HTR-8/SVneo (cell line): ENCODE data around the gene PPP4R1.

Source experiments
- DNase-seq: peaks from one replicate; pipeline ENCODE4 v3.0.0; 2011; ENCODE audit warnings: low spot score, mixed read lengths; ENCODE audit not compliant: insufficient read length
- FAIRE-seq: peaks from 2 replicates; lab custom pipeline; 2011; peaks lifted over from hg19 to GRCh38; lab: Jason Lieb, UNC

PPP4R1 gene

DNA sequence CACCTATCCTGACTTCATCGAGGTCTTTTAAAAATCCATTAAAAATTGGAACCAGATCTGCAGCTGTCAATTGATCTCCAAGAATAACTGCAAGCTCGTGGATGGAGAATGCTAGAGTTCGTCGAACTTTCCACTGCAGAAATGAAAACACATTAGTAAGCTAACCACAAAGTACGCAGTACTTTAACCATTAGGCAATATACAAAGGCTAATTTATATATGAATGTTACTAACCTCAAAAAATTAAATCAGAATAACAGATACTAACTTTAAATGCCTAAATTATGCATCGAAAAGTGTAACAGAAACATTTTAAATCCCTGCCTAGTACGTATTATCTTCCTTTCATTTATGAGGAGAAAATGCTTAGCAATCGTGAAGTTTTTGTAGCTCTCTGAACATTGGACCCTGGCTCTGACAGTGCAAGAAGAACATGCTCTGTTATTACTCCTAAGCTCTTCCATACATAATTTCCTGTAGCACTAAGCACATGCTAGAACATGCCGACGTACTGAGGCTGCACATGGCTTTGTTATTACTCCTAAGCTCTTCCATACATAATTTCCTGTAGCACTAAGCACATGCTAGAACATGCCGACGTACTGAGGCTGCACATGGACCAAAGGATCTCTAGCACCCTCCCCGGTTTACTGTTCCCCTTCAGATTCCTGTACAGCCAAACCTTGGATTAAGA is 57.0 kb downstream of the PPP4R1 start:
- FAIRE-seq, result no peak
- DNase-seq, result no peak

DNA sequence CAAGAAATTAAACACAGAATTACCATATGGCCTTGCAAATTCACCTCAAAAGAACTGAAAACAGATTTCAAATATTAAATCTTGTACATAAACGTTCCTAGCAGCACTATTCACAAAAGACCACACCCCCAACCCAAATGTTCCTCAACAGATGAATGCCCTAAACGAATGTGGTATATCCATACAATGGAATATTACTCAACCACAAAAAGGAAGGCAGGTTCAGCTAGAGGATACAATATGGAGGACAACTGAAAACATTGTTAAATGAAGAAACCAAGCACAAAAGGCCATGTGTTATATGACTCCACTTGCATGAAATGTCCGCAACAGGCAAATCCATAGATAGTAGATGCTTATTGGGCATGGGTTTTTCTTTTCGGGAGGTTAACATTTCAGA is 61.7 kb downstream of the PPP4R1 start:
- DNase-seq (no peak), FAIRE-seq (no peak)

DNA sequence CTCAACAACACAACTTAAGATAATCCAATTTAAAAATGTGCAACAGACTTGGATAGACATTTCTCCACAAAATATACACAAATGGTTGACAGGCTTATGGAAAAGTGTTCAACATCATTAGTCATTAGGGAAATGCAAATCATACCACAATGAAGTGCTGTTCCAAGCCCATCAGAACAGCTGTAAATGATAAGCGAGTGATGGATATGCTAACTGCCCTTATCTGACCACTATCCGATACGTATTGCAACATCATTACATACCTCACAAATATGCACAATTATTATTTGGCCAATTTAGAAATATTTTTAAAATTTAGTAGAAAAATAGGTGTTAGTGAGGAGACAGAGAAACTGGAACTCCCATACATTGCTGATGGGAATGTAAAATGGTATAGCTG is 62.2 kb downstream of the PPP4R1 start:
- DNase-seq (no peak), FAIRE-seq (no peak)

DNA sequence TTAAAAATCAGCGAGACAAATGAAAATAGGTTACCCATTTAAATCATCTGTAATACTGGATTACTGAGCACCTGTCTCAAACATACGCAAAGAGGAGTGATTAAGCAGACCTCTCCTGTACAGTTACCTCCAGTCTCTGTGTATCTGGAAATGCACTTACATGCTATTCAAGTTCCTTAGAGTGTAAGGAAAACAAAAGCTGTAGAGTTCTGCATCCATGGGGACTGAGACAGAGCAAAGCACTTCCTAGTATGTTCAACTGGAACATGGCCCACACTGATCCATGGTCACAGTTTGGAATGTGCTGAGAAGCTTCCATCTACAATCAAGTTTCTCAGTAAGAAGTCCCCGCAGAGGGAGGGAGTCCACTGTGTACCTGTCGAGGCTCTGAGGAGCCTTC is 63.9 kb downstream of the PPP4R1 start:
- DNase-seq (no peak), FAIRE-seq (no peak)

DNA sequence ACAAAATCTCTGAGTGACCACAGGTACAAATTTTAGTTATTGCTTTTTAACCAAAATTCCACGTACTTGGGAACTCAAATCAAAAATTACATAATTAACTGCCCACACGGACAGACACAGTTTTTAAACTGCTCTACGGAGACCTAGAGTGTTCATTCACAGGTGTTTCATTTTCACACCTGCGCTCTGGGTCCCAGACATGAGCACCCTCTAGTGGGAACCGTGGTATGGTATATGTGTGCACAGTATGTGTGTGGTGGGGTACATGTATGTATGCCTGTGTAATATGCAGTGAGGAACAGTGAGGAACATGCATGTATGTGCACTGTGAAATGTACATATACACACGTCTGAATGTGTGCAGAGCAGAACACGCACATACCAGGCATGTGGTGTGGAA is 65.0 kb downstream of the PPP4R1 start:
- FAIRE-seq (peak; percentile 58), DNase-seq (no peak)

DNA sequence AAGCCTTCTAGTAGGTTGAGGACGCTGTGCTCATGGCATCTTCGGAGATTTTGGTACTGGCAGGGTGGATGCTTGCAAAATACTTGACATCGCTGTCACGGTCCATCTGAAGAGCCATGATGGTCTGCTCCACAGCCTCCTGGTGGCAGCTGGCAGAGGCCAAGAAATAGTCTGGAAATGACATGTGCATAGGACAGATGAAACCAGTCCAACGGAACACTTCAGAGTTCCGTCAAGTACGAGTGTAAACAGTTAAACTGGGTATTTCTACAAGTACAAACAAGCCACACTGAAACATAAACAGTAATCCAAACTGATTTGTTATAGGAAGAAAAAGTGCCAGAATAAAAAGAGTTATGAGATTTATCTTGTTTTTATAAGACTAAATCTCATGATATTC is 66.6 kb downstream of the PPP4R1 start:
- DNase-seq, result no peak
- FAIRE-seq, result no peak

DNA sequence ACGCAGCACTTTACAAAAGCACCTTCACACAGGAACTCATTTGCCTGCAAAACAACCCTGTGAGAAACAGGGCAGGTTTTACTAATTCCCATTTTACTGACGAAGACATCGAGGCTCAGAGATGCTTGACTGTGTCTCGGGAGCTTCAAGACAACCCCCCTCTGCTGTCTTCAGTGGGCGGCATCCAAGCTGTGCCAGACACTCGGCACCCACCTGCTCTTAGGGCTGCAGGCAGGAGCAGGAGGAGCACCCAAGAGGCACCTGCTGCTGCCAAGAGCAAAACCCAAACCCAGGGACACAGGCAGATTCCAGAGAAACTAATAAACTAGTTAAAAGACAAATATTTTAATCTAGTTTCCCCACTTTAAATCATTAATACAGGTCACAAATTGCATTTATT is 67.9 kb downstream of the PPP4R1 start:
- no peak for FAIRE-seq

DNA sequence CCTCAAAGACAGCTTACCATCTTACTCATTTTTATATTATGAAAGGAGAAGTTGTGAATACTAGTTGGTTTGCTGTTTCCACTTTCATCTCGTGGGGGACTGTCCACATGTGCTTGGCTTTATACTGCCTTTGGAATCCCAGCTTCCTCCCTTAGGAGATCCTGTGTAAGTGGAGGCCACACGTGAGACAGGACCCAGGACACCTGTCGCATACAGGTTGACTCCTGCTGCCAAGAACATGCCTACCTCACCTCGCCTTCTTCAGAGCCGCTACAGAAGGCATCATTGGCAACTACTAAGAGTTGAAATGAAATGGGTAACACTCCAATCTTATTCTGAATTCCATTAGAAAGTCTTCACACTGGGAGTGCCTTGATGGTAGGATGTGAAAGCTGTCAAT is 69.3 kb downstream of the PPP4R1 start:
- DNase-seq, result no peak

More for the DNA sequence above, 67.9 kb downstream of the PPP4R1 start:
- no peak for DNase-seq

DNA sequence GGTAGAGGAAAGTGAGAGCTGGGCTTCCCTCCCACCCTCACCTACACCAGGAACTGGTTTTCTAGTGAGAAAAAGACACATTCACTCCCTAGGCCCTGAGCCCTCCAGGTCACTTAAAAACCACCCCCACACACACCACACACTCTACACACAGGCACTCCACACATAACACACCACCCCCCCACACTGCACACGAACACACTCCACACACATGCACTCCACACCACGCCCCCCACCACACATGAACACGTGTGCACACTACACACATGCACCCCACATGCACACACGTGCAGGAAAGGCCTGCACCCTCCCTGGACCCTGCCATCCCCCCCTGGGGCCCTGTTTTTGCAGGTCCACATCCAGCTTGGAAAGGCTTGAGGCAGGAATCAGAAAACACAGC is 71.4 kb downstream of the PPP4R1 start:
- DNase-seq (no peak), FAIRE-seq (peak; percentile 40)

More for the DNA sequence above, 69.3 kb downstream of the PPP4R1 start:
- no peak for FAIRE-seq

DNA sequence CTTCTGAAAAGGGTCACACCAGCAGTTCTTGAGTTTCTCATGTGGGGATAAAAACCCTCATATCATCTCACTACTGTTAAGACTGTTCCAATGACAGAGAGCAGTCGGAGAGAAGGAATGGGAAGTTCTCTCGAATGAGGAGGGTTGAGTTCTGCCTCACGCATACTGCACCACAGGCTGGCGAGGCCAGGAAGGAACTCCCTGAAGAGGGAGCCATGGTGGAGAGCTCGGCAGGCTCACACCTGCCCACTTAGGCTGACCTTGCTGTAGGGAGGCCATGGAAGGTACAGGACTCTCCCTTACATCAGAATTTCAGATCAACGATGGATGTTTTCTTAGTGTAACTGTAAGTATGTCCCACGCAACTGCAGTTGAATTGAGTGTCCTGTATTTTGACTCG is 74.4 kb downstream of the PPP4R1 start:
- FAIRE-seq (no peak), DNase-seq (no peak)

DNA sequence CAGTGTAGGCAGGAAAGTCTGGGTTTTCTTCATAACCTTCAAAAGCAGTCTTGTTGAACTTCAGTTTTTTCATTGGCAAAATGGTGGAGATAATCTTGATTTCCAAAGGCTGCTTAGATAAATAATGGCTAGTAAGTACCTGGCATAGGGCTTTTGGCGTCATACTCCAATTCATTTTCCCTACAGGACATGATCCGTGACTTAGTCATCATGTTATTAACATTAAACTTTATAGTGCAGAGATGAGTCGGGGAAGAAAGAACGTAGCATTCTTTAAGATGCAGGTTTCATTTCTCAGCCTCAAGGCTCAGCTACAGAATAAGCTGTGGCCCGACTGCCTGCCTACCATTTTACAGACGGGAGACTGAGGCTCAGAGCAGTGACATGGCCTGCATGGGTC is 75.1 kb downstream of the PPP4R1 start:
- FAIRE-seq (no peak), DNase-seq (peak; percentile 45)

DNA sequence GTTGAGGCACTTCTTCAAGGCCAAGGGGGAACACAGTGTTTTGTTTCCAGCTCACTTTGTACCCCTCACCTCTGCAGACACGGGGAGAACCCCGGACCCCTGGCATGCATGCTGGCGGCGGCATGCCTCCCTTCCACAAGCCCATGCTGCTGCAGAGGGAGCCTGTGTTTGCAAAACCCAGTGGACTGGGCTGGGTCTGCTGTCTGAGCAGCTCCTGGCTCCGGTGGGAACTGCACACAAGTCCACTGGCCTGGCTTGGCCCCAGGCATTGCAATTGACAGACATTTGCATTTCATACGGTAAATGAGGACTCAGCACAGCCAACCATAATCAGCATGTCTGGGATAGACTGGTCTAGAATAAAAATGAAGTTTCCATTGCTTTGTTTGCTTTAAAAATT is 76.7 kb downstream of the PPP4R1 start:
- DNase-seq, result no peak
- no peak for FAIRE-seq

DNA sequence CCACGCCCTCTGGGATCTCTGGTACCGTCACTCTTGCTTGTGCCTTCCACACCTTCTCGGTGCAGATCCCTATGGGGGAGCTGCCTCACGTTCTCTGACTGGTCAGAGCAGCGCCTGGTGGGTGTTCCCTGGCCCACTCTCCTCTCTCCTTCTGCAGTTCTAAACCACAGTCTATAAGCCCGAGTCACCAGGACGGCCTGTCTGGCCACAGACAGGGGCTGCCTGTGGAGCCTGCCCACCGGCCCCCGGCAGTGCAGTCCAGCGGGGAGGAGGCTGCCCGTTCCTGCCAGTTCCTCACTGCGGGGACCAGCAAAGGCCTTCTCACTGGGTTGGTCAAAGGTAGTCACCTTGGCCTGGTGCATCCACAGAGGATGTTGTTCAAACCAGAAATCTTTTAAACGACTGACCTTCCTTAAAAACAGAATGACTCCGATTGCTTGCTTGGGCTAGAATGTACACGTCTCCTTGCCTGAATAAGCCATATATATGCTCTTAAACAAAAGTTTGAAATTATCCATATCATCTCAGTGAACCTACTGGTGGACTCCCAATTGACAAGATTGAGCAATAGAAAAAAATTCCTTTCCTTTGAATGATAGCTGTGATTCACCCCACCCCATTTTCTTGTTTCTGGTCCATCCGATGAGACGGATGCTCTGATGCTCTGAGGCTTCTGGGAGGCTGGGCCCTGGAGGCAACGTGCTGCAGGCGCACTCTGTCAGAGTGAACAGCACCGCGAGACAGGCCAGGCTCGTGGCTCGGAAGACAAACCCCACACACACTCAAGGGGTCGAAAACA is 77.8 kb downstream of the PPP4R1 start:
- DNase-seq (no peak), FAIRE-seq (peak; percentile 42)

DNA sequence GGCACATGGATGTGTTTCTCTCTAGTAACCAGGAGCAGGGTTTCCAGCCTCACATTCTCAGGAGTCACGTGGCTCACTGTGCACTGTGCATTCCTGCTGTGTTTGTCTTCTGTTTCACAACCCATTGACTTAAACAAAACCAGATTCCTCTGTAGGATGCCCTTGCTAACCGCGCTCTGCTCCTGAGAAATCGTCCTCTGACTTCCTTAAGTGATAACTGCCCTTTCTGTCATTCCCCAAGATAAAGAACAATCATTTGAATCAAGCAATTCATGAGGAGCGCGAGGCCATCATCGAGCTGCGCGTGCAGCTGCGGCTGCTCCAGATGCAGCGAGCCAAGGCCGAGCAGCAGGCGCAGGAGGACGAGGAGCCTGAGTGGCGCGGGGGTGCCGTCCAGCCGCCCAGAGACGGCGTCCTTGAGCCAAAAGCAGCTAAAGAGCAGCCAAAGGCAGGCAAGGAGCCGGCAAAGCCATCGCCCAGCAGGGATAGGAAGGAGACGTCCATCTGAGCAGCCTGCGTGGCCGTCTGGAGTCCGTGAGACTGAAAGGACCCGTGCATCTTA is 78.8 kb downstream of the PPP4R1 start:
- no peak for FAIRE-seq
- no peak for DNase-seq

DNA sequence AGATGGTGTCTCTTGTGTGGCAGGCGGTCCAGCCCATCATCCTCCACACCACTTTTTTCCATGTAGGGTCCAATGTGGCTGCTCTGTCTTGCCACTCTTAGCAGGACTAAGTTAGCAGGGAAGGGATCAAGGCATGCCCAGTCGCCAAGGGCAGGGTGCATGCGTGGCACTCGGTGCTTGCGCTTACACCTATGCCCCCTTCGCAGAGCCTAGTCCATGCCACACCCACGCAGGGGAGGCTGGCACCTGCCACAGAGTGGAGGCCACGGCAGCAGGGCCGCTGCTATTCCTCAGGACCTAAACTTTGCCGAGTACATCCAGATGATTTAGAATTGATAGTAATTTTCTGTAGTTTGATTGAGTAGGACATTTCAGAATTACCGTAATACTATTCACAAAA is 79.5 kb downstream of the PPP4R1 start:
- DNase-seq, result no peak
- FAIRE-seq, result no peak

DNA sequence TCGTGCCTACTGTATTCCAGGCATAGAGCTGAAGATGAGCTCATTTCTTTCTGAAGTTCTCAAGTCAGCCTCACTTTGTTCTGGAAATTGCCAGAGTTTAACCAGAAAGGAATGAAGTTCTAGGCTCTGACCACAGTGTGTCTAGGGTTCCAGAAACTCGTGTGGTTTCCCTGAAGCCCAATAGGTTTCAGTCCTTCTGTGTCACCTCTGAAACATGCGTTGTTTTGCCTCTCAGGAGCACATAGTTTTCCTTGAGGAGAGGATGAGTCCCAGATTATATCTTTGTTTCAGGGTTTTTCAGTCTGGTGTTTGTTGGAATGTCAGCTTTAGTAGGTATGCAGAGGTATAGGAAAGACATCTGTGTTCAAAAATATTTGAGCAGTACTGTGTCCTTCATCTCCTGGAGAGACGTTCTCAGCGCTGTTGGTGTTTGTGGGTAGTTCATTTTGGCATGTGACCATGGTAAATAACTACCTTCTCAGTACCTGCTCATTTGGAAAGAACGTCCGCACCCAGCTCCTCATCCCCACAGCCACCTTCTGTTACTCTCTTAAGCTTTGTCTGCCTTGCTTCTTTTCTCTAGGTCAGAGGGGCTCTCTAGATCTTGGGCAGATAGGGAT is 82.5 kb downstream of the PPP4R1 start:
- DNase-seq, result no peak
- no peak for FAIRE-seq

DNA sequence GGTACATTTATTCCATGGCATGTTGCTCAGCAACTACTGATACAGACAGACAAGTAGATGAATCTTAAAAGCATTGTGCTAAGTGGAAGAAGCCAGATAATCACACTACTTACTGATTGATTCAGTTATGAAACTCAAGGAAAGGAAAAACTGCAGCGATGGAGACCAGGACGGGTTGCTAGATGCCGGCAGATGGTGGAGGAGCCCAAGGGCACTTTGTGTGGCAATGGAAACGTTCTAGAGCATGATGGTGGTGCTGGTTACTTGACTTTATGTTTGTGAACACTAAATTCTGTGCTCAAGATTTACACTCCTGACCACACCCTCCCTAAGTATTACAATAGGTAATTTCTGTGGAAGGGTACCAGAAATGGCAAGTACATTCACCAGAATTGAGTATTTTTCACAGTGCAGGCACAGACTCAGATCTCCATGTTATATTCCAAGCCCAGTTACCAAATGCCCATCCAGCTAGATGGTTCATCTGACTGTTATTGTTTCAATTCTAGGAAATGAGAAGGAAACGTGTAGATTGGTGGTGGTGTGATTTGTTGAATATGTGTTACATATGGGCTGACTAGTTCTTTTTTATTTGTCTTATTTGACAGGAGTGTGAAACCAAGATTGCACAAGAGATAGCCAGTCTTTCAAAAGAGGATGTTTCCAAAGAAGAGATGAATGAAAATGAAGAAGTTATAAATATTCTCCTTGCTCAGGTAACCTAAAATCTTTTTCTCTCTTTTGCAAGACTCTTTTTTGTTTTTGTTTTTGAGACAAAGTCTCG is 83.9 kb downstream of the PPP4R1 start:
- FAIRE-seq (no peak), DNase-seq (no peak)

DNA sequence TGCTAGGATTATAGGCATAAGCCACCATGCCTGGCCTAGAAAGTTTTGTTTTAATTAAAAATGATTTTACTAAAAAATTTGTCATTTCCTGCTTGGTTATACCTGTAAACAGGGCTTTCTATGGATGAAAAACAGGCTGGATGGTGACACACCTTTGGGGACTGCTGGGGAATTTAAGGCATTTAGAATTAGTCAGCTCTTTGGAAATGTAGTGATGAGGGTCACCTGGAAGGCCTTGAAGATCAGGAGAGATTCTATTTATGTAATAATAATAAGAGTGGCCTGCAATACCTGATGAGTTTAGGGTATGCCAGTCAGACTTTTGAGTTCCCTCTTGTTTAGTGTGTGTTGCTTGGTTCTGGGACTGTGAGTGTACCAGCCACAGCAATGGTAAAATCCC is 87.9 kb downstream of the PPP4R1 start:
- FAIRE-seq, result no peak
- DNase-seq, result no peak

DNA sequence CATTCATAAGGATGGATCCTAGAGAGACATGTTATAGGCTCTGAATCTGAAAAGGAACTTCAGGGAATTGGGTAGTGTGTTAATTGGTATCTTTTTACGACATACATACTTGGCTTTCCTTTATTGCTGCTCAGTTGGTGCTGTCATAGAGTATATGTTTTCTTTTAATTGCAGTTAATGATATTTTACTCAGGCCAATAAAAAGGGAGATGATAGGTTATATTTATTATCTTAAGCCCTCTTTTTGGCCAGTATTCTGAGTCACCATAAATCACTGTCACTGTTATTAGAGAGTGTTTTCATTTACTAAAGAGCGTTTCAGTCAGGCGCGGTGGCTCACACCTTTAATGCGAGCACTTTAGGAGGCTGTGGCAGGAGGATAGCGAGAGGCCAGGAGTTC is 91.4 kb downstream of the PPP4R1 start:
- DNase-seq (no peak), FAIRE-seq (no peak)

DNA sequence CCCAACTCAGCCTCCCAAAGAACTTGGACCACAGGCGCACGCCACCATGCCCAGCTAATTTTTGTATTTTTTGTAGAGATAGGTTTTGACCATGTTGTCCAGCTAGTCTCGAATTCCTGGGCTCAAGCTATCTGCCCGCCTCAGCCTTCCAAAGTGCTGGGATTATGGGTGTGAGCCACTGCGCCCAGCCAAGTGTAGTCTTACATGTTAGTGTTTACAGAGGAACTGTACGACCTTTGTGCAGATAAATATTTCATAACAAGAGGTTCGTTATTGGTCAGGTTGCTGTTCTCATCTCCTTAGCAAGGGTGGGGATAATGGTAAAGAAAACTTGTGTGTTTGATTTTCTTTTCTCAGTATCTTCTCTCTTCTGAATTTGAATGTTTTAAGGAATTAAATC is 92.6 kb downstream of the PPP4R1 start:
- FAIRE-seq, result no peak

More for the DNA sequence above, 92.6 kb downstream of the PPP4R1 start:
- no peak for DNase-seq
